ENCODE data around the gene ACAA1.

GRCh38 chr3:38108649-38109579 lies 28.0 kb downstream of the ACAA1 start:
- TF ChIP-seq MXI1 (IDR thresholded peaks at IDR 0.05; ENCODE audit: borderline replicate concordance, low read depth, low read length) (no peak), CTCF (conservative IDR thresholded peaks at IDR 0.05; ENCODE audit: low read depth, low read length) (no peak), POLR2A (IDR thresholded peaks at IDR 0.05; ENCODE audit: low read depth, low read length) (no peak)
